Endothelial cell of umbilical vein (primary cell): ENCODE results near the gene LMAN1L. TPM values are rescaled to one million over a fixed set of nuclear protein-coding genes. Genes with fewer than 3 reads are reported as not detected.

Source experiments
- BruUV-seq: library from RNA; stranded (reverse); fragments of 400-500 nt; replicated peaks from 2 replicates; lab custom pipeline; 2021; lab: Mats Ljungman, UMichigan
- CTCF ChIA-PET: fragments of 300-600, 350-600 bp; sonication (Branson Sonifier 250); formaldehyde crosslinking; loops from one replicate; lab custom pipeline; 2021; ENCODE audit warnings: antibody characterized with exemption, inconsistent platforms; lab: Charles Lee
- POLR2A ChIA-PET: fragments of 300-600, 350-600 bp; sonication (Branson Sonifier 250); formaldehyde crosslinking; loops from one replicate; lab custom pipeline; 2021; ENCODE audit warnings: antibody characterized with exemption, inconsistent platforms; lab: Charles Lee
- DNase-seq: peaks from one replicate; pipeline ENCODE4 v3.0.0-alpha.2; 2011; ENCODE audit warnings: low read depth, low spot score
- FAIRE-seq: peaks from 2 replicates; lab custom pipeline; 2011; peaks lifted over from hg19 to GRCh38; lab: Jason Lieb, UNC
- H2AFZ ChIP-seq: 2 replicates; pipeline ENCODE4 v1.6.0; 2012; ENCODE audit warnings: low read depth, low read length, control low read depth, inconsistent platforms
- H3K27ac ChIP-seq: 2 replicates; pipeline ENCODE4 v1.5.1; 2011; ENCODE audit warnings: low read depth, mild to moderate bottlenecking, control low read depth, low read length, moderate library complexity; ENCODE audit not compliant: insufficient read depth
- H3K27me3 ChIP-seq, 2 experiments: 2 replicates each; pipeline versions ENCODE4 v1.6.0 to v1.6.1; 2011; ENCODE audit warnings: low read length in 2 of 2, mixed read lengths in 1 of 2; ENCODE audit not compliant: control insufficient read depth in 2 of 2, insufficient read depth in 2 of 2
- H3K36me3 ChIP-seq, 2 experiments: 2 replicates in 1 of 2; 3 replicates in 1 of 2; pipeline ENCODE4 v1.5.1; 2011; ENCODE audit warnings: low read length in 2 of 2, mild to moderate bottlenecking in 1 of 2, moderate library complexity in 1 of 2; ENCODE audit not compliant: control insufficient read depth in 2 of 2, insufficient read depth in 2 of 2; ENCODE audit errors: extremely low read depth in 1 of 2
- H3K4me1 ChIP-seq: 3 replicates; pipeline ENCODE4 v1.5.1; 2011; ENCODE audit warnings: mild to moderate bottlenecking, low read length; ENCODE audit not compliant: control insufficient read depth, insufficient read depth; ENCODE audit errors: extremely low read depth
- H3K4me2 ChIP-seq: 2 replicates; pipeline ENCODE4 v1.6.1; 2011; ENCODE audit warnings: low read length, control low read depth, mixed read lengths; ENCODE audit not compliant: insufficient read depth
- H3K4me3 ChIP-seq, 3 experiments: fragments of 200-600 bp in 1 of 3; sonication (generic), shearing (Covaris generic) in 1 of 3; replicated peaks in 1 of 3; 2 replicates each; pipeline ENCODE4 v1.5.1; 2011 to 2016; ENCODE audit warnings: control low read depth in 3 of 3, low read length in 3 of 3, mild to moderate bottlenecking in 2 of 3, inconsistent platforms in 1 of 3, low read depth in 1 of 3, moderate library complexity in 1 of 3; ENCODE audit not compliant: insufficient read depth in 1 of 3
- H3K79me2 ChIP-seq: 2 replicates; pipeline ENCODE4 v1.6.0; 2012; ENCODE audit warnings: low read length, inconsistent platforms; ENCODE audit not compliant: control insufficient read depth, insufficient read depth
- H3K9ac ChIP-seq: replicated peaks from 2 replicates; pipeline ENCODE3; 2011; ENCODE audit warnings: low read length, control low read depth; ENCODE audit not compliant: insufficient read depth; ENCODE audit errors: extremely low read depth
- H3K9me1 ChIP-seq: replicated peaks from 3 replicates; pipeline ENCODE4 v1.6.0; 2011; ENCODE audit warnings: mild to moderate bottlenecking, low read length; ENCODE audit not compliant: control insufficient read depth, insufficient read depth; ENCODE audit errors: extremely low read depth
- H3K9me3 ChIP-seq: replicated peaks from 2 replicates; pipeline ENCODE4 v1.5.1; 2012; ENCODE audit warnings: low read length, inconsistent platforms; ENCODE audit not compliant: control insufficient read depth, insufficient read depth
- H4K20me1 ChIP-seq: replicated peaks from 2 replicates; pipeline ENCODE3; 2011; ENCODE audit warnings: mild to moderate bottlenecking, low read length; ENCODE audit not compliant: control insufficient read depth, insufficient read depth; ENCODE audit errors: extremely low read depth
- EZH2 ChIP-seq: IDR thresholded peaks from 2 replicates; pipeline ENCODE4 v1.6.1; 2012; ENCODE audit warnings: borderline replicate concordance, low read depth, mild to moderate bottlenecking, moderate library complexity, low read length, inconsistent platforms; ENCODE audit not compliant: severe bottlenecking
- GATA2 ChIP-seq: IDR thresholded peaks from 2 replicates; pipeline ENCODE4 v1.7.0; 2011; ENCODE audit warnings: low read depth, mild to moderate bottlenecking, moderate library complexity, mixed read lengths, low read length; ENCODE audit not compliant: insufficient read length, insufficient read depth
- JUN ChIP-seq: IDR thresholded peaks from 2 replicates; pipeline ENCODE4 v1.6.1; 2011; ENCODE audit warnings: borderline replicate concordance, low read depth; ENCODE audit not compliant: insufficient read length, insufficient read depth
- POLR2A ChIP-seq: IDR thresholded peaks from 2 replicates; pipeline ENCODE4 v1.6.1; 2012; ENCODE audit warnings: low read depth, mild to moderate bottlenecking, control low read depth, low read length
- POLR2AphosphoS5 ChIP-seq: IDR thresholded peaks from 2 replicates; pipeline ENCODE4 v1.6.1; 2012; ENCODE audit warnings: low read depth, mild to moderate bottlenecking, control low read depth, low read length, moderate library complexity; ENCODE audit not compliant: insufficient read depth
- dilution Hi-C: fragments of 300-500 bp; cut with MboI; formaldehyde crosslinking; loops from one replicate; pipeline ENCODE4 v1.15.0; 2019; ENCODE audit warnings: low sequenced_read_pairs; ENCODE audit not compliant: extremely low pct_ligation_motif_present
- intact Hi-C: fragments of 100-400 bp; cut with micrococcal nuclease; formaldehyde crosslinking; loops from one replicate; pipeline ENCODE4 v1.10.0; 2022
- polyA plus RNA-seq, 4 experiments: library from polyadenylated mRNA; depleted of rRNA in 3 of 4; stranded (reverse) in 3 of 4; unstranded in 1 of 4; fragments of >200 nt; gene quantifications; 2 replicates each; pipeline versions ENCODE4 v1.2.1 to v1.2.3, GENCODE V29; 2011 to 2012; ENCODE audit warnings: missing spikeins in 1 of 4
- total RNA-seq: library from RNA; stranded (reverse); gene quantifications from 2 replicates; pipeline ENCODE4 v1.2.3, GENCODE V29; 2021
- TF ChIP-seq, protein P1 (sequence below): IDR thresholded peaks from 2 replicates; pipeline ENCODE4 v1.6.1; 2011; ENCODE audit not compliant: insufficient read depth, insufficient read length
- TF ChIP-seq, protein P2 (sequence below), 2 donors: IDR thresholded peaks; 1 replicate in 1 of 2; 2 replicates in 1 of 2; pipeline ENCODE4 v1.5.1; 2011; ENCODE audit warnings: low read length in 2 of 2, mild to moderate bottlenecking in 2 of 2, moderate library complexity in 2 of 2, control low read depth in 1 of 2, inconsistent platforms in 1 of 2, low read depth in 1 of 2; ENCODE audit not compliant: insufficient read depth in 1 of 2; ENCODE audit errors: extremely low read depth in 1 of 2

Gene LMAN1L
- total and polyA plus RNA-seq, 2 donors (not counting 3 experiments of a cell fraction or from before 2014, with no cell fraction given), result not detected

DNA sequence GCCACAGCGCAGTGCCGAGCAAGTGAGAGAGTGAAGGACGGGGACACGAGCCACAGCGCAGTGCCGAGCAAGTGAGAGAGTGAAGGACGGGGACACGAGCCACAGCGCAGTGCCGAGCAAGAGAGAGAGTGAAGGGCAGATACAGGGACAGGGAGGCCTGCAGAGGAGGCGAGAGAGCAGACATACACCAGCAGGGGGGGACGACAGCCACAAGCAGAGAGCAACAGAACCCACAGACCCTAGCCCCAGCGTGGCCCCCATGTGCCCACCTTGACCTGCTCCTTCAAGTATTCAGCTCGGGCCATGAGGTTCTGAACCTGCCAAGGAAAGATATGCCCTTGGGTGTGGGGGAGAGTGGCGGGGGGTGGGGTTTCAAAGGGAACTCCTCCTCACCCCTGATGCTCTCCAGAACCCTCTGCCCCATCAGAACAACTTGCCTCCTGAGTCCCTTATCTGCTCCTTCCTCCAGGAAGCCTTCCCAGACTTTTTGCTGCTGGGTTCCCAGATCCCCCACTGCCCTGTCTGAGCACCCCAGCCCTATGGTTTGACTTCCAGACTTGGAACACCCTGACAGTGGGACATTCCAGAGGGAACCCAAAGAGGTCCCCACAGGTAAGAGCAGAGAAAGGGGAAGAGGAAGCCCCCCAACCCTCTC is 25.0 kb downstream of the LMAN1L start:
- DNase-seq (no peak), FAIRE-seq (no peak)
- Histone ChIP-seq H3K9ac (no peak overlapping the region), H3K9me3 (no peaks in the 10 kb centered on the region), H3K9me1 (no peaks in the 10 kb centered on the region), H3K4me1 (peaks cover 3% of the 10 kb centered on the region), H3K4me2 (no peak overlapping the region), H2AFZ (no peak overlapping the region), H4K20me1 (no peaks in the 10 kb centered on the region), H3K27me3 (no peaks in the 10 kb centered on the region), H3K27ac (no peak overlapping the region), H3K79me2 (peaks cover 2% of the 10 kb centered on the region), H3K4me3 (no peak overlapping the region), H3K36me3 (peaks cover 0 to 8% of the 10 kb centered on the region in 2 experiments)
- no peak for TF ChIP-seq GATA2
- no peak for TF ChIP-seq POLR2A
- TF ChIP-seq JUN, result no peak
- no peak for TF ChIP-seq EZH2
- TF ChIP-seq, protein P1, sequence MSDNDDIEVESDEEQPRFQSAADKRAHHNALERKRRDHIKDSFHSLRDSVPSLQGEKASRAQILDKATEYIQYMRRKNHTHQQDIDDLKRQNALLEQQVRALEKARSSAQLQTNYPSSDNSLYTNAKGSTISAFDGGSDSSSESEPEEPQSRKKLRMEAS, result no peak
- TF ChIP-seq POLR2AphosphoS5, result no peak
- TF ChIP-seq, protein P2, sequence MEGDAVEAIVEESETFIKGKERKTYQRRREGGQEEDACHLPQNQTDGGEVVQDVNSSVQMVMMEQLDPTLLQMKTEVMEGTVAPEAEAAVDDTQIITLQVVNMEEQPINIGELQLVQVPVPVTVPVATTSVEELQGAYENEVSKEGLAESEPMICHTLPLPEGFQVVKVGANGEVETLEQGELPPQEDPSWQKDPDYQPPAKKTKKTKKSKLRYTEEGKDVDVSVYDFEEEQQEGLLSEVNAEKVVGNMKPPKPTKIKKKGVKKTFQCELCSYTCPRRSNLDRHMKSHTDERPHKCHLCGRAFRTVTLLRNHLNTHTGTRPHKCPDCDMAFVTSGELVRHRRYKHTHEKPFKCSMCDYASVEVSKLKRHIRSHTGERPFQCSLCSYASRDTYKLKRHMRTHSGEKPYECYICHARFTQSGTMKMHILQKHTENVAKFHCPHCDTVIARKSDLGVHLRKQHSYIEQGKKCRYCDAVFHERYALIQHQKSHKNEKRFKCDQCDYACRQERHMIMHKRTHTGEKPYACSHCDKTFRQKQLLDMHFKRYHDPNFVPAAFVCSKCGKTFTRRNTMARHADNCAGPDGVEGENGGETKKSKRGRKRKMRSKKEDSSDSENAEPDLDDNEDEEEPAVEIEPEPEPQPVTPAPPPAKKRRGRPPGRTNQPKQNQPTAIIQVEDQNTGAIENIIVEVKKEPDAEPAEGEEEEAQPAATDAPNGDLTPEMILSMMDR (IDR thresholded peaks at IDR 0.05; ENCODE audit: extremely low read depth in 1 of 2, insufficient read depth in 1 of 2, low read depth in 1 of 2, low read length in 2 of 2), result no peak
- ChIA-PET CTCF (interaction anchor here (0.6 to 2.2 kb wide), 4 partner anchors 25 to 67 kb away, joined by 3 to 13 read pairs (median 4); partner anchors contain the start of gene LMAN1L), POLR2A (no interaction called here)
- BruUV-seq, result no TSS peak
- dilution Hi-C loops, result no loop called here
- intact Hi-C loops, result no loop called here
